Muscle layer of colon (tissue), 2 donors: ENCODE measurements around the gene ABCA13.

Experiments used
- H3K27ac ChIP-seq: one replicate; pipeline ENCODE4 v1.7.0; 2013; ENCODE audit warnings: low read depth, mild to moderate bottlenecking, low read length, moderate library complexity
- H3K27me3 ChIP-seq, 2 donors: one replicate each; pipeline ENCODE4 v1.7.0; 2013; ENCODE audit warnings: low read length in 2 of 2, mild to moderate bottlenecking in 2 of 2; ENCODE audit not compliant: insufficient read depth in 2 of 2, control insufficient read depth in 1 of 2
- H3K36me3 ChIP-seq: one replicate; pipeline ENCODE4 v1.7.0; 2013; ENCODE audit warnings: mild to moderate bottlenecking, low read length; ENCODE audit not compliant: insufficient read depth
- H3K4me1 ChIP-seq: one replicate; pipeline ENCODE4 v1.7.0; 2013; ENCODE audit warnings: mild to moderate bottlenecking, low read length; ENCODE audit not compliant: insufficient read depth
- H3K4me3 ChIP-seq, 2 donors: one replicate each; pipeline ENCODE4 v1.7.0; 2013; ENCODE audit warnings: low read length in 2 of 2, low read depth in 1 of 2, mild to moderate bottlenecking in 1 of 2, moderate library complexity in 1 of 2
- H3K9ac ChIP-seq: one replicate; pipeline ENCODE4 v1.7.0; 2013; ENCODE audit warnings: low read length
- H3K9me3 ChIP-seq: one replicate; pipeline ENCODE4 v1.7.0; 2013; ENCODE audit warnings: mild to moderate bottlenecking, low read length
- donor health status: abdominal sarcoma.
- donor health status: Adenocarcinoma of cecum.

Gene ABCA13

DNA sequence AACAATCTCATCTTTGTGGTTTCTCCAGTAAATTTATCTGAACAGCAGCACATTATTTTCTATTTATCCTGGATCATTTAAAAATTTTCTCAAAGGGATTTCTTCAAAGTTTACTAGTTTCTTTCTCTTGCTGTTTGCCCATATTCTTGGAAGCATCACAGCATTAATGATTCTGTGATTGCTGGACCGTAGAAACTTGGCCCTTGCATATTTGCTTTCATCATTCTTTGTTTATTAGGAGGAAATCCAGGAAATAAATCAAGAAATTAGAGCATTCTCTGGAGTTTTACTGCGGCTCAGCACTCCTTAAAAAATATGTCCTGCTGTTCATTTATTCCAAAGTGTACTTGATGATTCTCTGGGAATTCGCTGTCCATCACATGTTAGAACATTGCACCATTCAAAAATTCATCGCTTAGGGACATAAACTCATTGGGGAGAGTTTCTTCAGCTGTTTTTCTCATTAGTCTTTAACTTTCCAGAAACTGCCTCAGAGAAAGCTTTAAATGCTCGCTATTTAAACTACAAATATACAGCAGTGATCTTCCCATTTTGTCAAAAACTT lies 489.1 kb downstream of the ABCA13 start:
- Histone ChIP-seq H3K36me3 (no peaks in the 10 kb centered on the region), H3K9me3 (no peaks in the 10 kb centered on the region), H3K4me3 (no peak overlapping the region), H3K27me3 (no peaks in the 10 kb centered on the region), H3K9ac (no peak overlapping the region), H3K4me1 (no peaks in the 10 kb centered on the region), H3K27ac (no peak overlapping the region)

GRCh38 chr7:48664241-48664640 lies 493.0 kb downstream of the ABCA13 start:
- Histone ChIP-seq H3K9me3 (no peaks in the 10 kb centered on the region), H3K36me3 (no peaks in the 10 kb centered on the region), H3K27ac (no peak overlapping the region), H3K4me3 (no peak overlapping the region), H3K4me1 (no peaks in the 10 kb centered on the region), H3K27me3 (no peaks in the 10 kb centered on the region), H3K9ac (no peak overlapping the region)

GRCh38 chr7:48665353-48666135 lies 494.3 kb downstream of the ABCA13 start:
- no peak overlapping the region for H3K4me3 ChIP-seq
- H3K9ac ChIP-seq, result no peak overlapping the region
- no peaks in the 10 kb centered on the region for H3K4me1 ChIP-seq
- no peaks in the 10 kb centered on the region for H3K27me3 ChIP-seq
- H3K27ac ChIP-seq, result no peak overlapping the region
- H3K9me3 ChIP-seq, result no peaks in the 10 kb centered on the region
- no peaks in the 10 kb centered on the region for H3K36me3 ChIP-seq

- no peak overlapping the region for H3K4me3 ChIP-seq
- H3K4me1 ChIP-seq, result no peaks in the 10 kb centered on the region
- no peak overlapping the region for H3K9ac ChIP-seq
Observed at GRCh38 chr7:48667407-48667806, 496.1 kb downstream of the ABCA13 start.

GRCh38 chr7:48671656-48672055 lies 500.4 kb downstream of the ABCA13 start:
- Histone ChIP-seq H3K27ac (no peak overlapping the region), H3K36me3 (no peaks in the 10 kb centered on the region), H3K9ac (no peak overlapping the region), H3K4me1 (no peaks in the 10 kb centered on the region), H3K27me3 (no peaks in the 10 kb centered on the region), H3K4me3 (no peak overlapping the region), H3K9me3 (no peaks in the 10 kb centered on the region)

More at GRCh38 chr7:48667407-48667806, 496.1 kb downstream of the ABCA13 start:
- Histone ChIP-seq H3K27ac (no peak overlapping the region), H3K9me3 (no peaks in the 10 kb centered on the region), H3K27me3 (no peaks in the 10 kb centered on the region), H3K36me3 (no peaks in the 10 kb centered on the region)

- H3K4me3 ChIP-seq, result no peak overlapping the region
- H3K4me1 ChIP-seq, result no peaks in the 10 kb centered on the region
- H3K27ac ChIP-seq, result no peak overlapping the region
- H3K27me3 ChIP-seq, result no peaks in the 10 kb centered on the region
- H3K36me3 ChIP-seq, result no peaks in the 10 kb centered on the region
- no peaks in the 10 kb centered on the region for H3K9me3 ChIP-seq
- H3K9ac ChIP-seq, result no peak overlapping the region
Observed at GRCh38 chr7:48681006-48681405, 509.7 kb downstream of the ABCA13 start.

- no peaks in the 10 kb centered on the region for H3K9me3 ChIP-seq
- H3K27me3 ChIP-seq, result no peaks in the 10 kb centered on the region
- H3K27ac ChIP-seq, result no peak overlapping the region
Observed at GRCh38 chr7:48691788-48692187, 520.5 kb downstream of the ABCA13 start.

More at GRCh38 chr7:48691788-48692187, 520.5 kb downstream of the ABCA13 start:
- no peak overlapping the region for H3K4me3 ChIP-seq
- H3K9ac ChIP-seq, result no peak overlapping the region
- no peaks in the 10 kb centered on the region for H3K4me1 ChIP-seq
- no peaks in the 10 kb centered on the region for H3K36me3 ChIP-seq
